ENCODE results near the gene LAGE3.
A peak's percentile ranks its signal among the peaks of the same experiment; 100 is the strongest.

LAGE3 gene

GRCh38 chrX:154433605-154434004 lies 45.5 kb downstream of the LAGE3 start:
- DNase-seq (ENCODE audit: low spot score), result no peak

GRCh38 chrX:154432210-154432609 lies 46.9 kb downstream of the LAGE3 start:
- no peak for DNase-seq (ENCODE audit: low spot score)

DNA sequence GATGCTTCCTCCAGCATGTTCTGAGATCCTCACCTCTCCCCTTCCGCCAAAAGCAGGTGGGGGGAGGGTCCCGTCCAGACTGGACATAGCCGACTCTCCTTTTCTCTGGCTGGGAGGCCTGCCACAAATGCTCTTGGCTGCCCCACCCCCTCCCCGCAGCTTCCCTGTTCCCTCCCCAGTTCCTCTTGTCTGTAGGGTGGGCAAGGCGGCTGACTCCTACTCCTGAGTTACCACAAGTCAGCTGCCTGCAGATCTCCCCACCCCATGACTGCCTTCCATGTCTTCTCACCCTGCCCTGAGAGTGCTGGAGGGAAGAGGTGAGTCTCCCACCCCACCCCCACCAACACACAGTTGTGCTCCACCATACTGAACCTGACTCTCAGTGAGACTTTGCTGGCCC lies 47.7 kb downstream of the LAGE3 start:
- DNase-seq (ENCODE audit: low spot score), result no peak

- DNase-seq (ENCODE audit: low spot score), result no peak
Observed at GRCh38 chrX:154430916-154431315, 48.2 kb downstream of the LAGE3 start.

DNA sequence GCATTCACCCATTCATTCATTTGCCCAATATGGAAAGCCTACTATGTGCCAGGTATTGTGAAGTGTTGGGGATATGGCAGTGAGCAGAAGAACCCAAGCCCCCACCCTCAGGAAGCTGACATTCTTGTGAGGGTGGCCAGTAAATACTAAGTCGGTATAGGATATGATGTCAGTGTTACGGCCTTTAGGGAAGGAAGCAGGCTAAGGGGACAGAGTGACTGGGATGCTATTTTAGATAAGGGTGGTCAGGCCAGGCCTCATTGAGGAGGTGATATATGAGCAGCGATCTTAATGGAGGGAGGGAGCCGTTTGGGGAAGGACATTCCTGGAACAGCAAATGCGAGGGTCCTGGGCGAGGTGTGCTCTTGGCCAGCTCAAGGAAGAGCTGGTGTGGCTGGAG lies 48.6 kb downstream of the LAGE3 start:
- no peak for DNase-seq (ENCODE audit: low spot score)

DNA sequence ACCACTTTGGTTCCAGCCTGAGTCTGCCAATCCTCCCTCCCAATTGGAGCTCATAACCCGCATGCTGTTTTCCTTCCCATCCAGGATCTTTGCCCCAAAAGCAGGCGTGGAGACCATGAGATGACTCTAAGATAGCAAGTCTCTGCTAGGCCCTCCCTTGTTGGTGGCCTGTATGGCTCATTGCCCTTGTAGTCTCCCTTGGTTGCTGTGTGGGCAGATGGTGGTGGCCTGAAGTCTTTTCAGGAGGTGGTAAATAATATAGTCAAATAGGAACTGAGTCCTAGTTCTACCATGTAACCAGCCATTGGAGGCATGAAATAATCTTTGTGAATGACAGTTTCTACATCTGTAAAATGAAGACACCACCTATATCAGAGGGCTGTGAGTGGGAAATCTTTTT lies 49.4 kb downstream of the LAGE3 start:
- DNase-seq (ENCODE audit: low spot score), result no peak

- DNase-seq (ENCODE audit: low spot score), result peak; percentile 90
Observed at GRCh38 chrX:154428176-154429171, 50.6 kb downstream of the LAGE3 start, which contains the start of gene ATP6AP1. Gene ATP6AP1, plus strand, starts transcription at chrX:154428677. Its CDS starts 16 bp downstream, at chrX:154428693.
